IMR-90 (cell line): Measurements from ENCODE around the gene KCNH2. TPM values are rescaled to one million over a fixed set of nuclear protein-coding genes. Genes with fewer than 3 reads are reported as not detected.

ENCODE experiments used
- ATAC-seq: fragments of 200-7000 bp; cut with Tn5 transposase; 2 replicates; pipeline ENCODE4 v1.9.1; 2020; ENCODE audit warnings: low read depth, mild to moderate bottlenecking, moderate library complexity
- BruUV-seq: library from RNA; stranded (reverse); fragments of 400-500 nt; replicated peaks from 2 replicates; lab custom pipeline; 2021; lab: Mats Ljungman, UMichigan
- CTCF ChIA-PET: fragments of 300-600 bp; formaldehyde crosslinking; extraction: SDS; loops from one replicate; lab custom pipeline; 2021; ENCODE audit warnings: antibody characterized with exemption; lab: Yijun Ruan, JAX
- POLR2A ChIA-PET: fragments of 300-600 bp; sonication (Branson Sonifier 250); formaldehyde crosslinking; loops from one replicate; lab custom pipeline; 2022; ENCODE audit warnings: antibody characterized with exemption; ENCODE audit not compliant: unreplicated experiment; lab: Charles Lee
- DNase-seq: peaks from one replicate; pipeline ENCODE4 v3.0.0; 2013
- H2AFZ ChIP-seq: replicated peaks from 2 replicates; pipeline ENCODE3; 2013; ENCODE audit warnings: low read length, mild to moderate bottlenecking; ENCODE audit not compliant: poor library complexity
- H2AK5ac ChIP-seq: 2 replicates; pipeline ENCODE4 v1.6.1; 2013; ENCODE audit warnings: low read depth, low read length, inconsistent platforms
- H2AK9ac ChIP-seq: replicated peaks from 2 replicates; pipeline ENCODE3; 2013; ENCODE audit warnings: mild to moderate bottlenecking, low read depth, low read length, moderate library complexity; ENCODE audit not compliant: poor library complexity
- H2BK120ac ChIP-seq: 2 replicates; pipeline ENCODE4 v1.6.1; 2013; ENCODE audit warnings: low read depth, low read length, inconsistent platforms
- H2BK15ac ChIP-seq: 3 replicates; pipeline ENCODE4 v1.6.1; 2013; ENCODE audit warnings: low read depth, low read length, inconsistent platforms
- H2BK20ac ChIP-seq: 2 replicates; pipeline ENCODE4 v1.6.1; 2013; ENCODE audit warnings: low read depth, mild to moderate bottlenecking, inconsistent platforms, low read length, moderate library complexity
- H2BK5ac ChIP-seq: 2 replicates; pipeline ENCODE4 v1.6.1; 2013; ENCODE audit warnings: mild to moderate bottlenecking, low read depth, low read length, inconsistent platforms; ENCODE audit not compliant: poor library complexity, severe bottlenecking
- H3K14ac ChIP-seq: replicated peaks from 2 replicates; pipeline ENCODE4 v1.6.1; 2013; ENCODE audit warnings: low read depth, low read length, inconsistent platforms
- H3K18ac ChIP-seq: 2 replicates; pipeline ENCODE4 v1.6.1; 2013; ENCODE audit warnings: low read depth, low read length, control low read depth
- H3K23ac ChIP-seq: 2 replicates; pipeline ENCODE4 v1.6.1; 2013; ENCODE audit warnings: low read depth, low read length, inconsistent platforms
- H3K27ac ChIP-seq: 2 replicates; pipeline ENCODE4 v1.5.1; 2013; ENCODE audit warnings: mild to moderate bottlenecking, control low read depth, low read length; ENCODE audit not compliant: insufficient read depth
- H3K27me3 ChIP-seq: 2 replicates; pipeline ENCODE4 v1.6.1; 2013; ENCODE audit warnings: low read length; ENCODE audit not compliant: control insufficient read depth, insufficient read depth
- H3K36me3 ChIP-seq: 2 replicates; pipeline ENCODE4 v1.6.1; 2013; ENCODE audit warnings: low read length, mixed read lengths; ENCODE audit not compliant: control insufficient read depth, insufficient read depth
- H3K4ac ChIP-seq: 2 replicates; pipeline ENCODE4 v1.6.1; 2013; ENCODE audit warnings: low read depth, low read length, inconsistent platforms
- H3K4me1 ChIP-seq: 2 replicates; pipeline ENCODE4 v1.6.1; 2013; ENCODE audit warnings: low read length, mixed read lengths; ENCODE audit not compliant: control insufficient read depth, insufficient read depth
- H3K4me2 ChIP-seq: 2 replicates; pipeline ENCODE4 v1.6.1; 2013; ENCODE audit warnings: low read depth, mild to moderate bottlenecking, control low read depth, low read length, moderate library complexity
- H3K4me3 ChIP-seq: 2 replicates; pipeline ENCODE4 v1.5.1; 2013; ENCODE audit warnings: low read depth, mild to moderate bottlenecking, control low read depth, low read length, moderate library complexity; ENCODE audit not compliant: insufficient read depth
- H3K56ac ChIP-seq: 2 replicates; pipeline ENCODE4 v1.6.1; 2013; ENCODE audit warnings: low read length, inconsistent platforms; ENCODE audit not compliant: insufficient read depth; ENCODE audit errors: extremely low read depth
- H3K79me1 ChIP-seq, 2 experiments: 2 replicates each; pipeline ENCODE4 v1.6.1; 2013; ENCODE audit warnings: low read length in 2 of 2, inconsistent platforms in 1 of 2, low read depth in 1 of 2
- H3K9ac ChIP-seq: 2 replicates; pipeline ENCODE4 v1.6.1; 2013; ENCODE audit warnings: low read depth, low read length, control low read depth
- H3K9me1 ChIP-seq: 2 replicates; pipeline ENCODE4 v1.6.1; 2013; ENCODE audit warnings: low read length, inconsistent platforms; ENCODE audit not compliant: insufficient read depth
- H3K9me3 ChIP-seq: 2 replicates; pipeline ENCODE4 v1.6.1; 2013; ENCODE audit warnings: low read length; ENCODE audit not compliant: control insufficient read depth, insufficient read depth
- H4K20me1 ChIP-seq: 2 replicates; pipeline ENCODE4 v1.6.1; 2013; ENCODE audit warnings: low read length, inconsistent platforms; ENCODE audit not compliant: insufficient read depth
- H4K5ac ChIP-seq: 2 replicates; pipeline ENCODE4 v1.6.1; 2013; ENCODE audit warnings: mild to moderate bottlenecking, low read depth, low read length, control low read depth
- H4K8ac ChIP-seq, 2 experiments: 2 replicates each; pipeline ENCODE4 v1.6.1; 2013; ENCODE audit warnings: low read depth in 2 of 2, low read length in 2 of 2, control low read depth in 1 of 2, inconsistent platforms in 1 of 2
- H4K91ac ChIP-seq: 2 replicates; pipeline ENCODE4 v1.6.1; 2013; ENCODE audit warnings: low read depth, low read length, inconsistent platforms; ENCODE audit not compliant: insufficient read depth
- BHLHE40 ChIP-seq: fragments of 150-350 bp; IDR thresholded peaks from 2 replicates; pipeline ENCODE4 v1.6.1; 2016; ENCODE audit warnings: mild to moderate bottlenecking, low read depth, low read length
- CEBPB ChIP-seq: IDR thresholded peaks from 2 replicates; pipeline ENCODE4 v1.6.1; 2012; ENCODE audit warnings: low read depth, low read length, improper control_type of control experiment
- CHD1 ChIP-seq: IDR thresholded peaks from 2 replicates; pipeline ENCODE4 v1.6.1; 2012; ENCODE audit warnings: low read depth, low read length, improper control_type of control experiment
- CTCF ChIP-seq: conservative IDR thresholded peaks from 2 replicates; pipeline ENCODE4 v1.5.1; 2012; ENCODE audit warnings: mild to moderate bottlenecking, low read depth, low read length, improper control_type of control experiment
- ELK1 ChIP-seq: fragments of 150-350 bp; IDR thresholded peaks from 2 replicates; pipeline ENCODE4 v1.6.1; 2016; ENCODE audit warnings: low read depth, mild to moderate bottlenecking, low read length, moderate library complexity, borderline replicate concordance
- FOS ChIP-seq: fragments of 150-350 bp; IDR thresholded peaks from 2 replicates; pipeline ENCODE4 v1.6.1; 2016; ENCODE audit warnings: low read depth, low read length
- MAZ ChIP-seq: IDR thresholded peaks from 2 replicates; pipeline ENCODE4 v1.6.1; 2012; ENCODE audit warnings: low read depth, mild to moderate bottlenecking, low read length, improper control_type of control experiment, moderate library complexity, borderline replicate concordance
- MXI1 ChIP-seq: IDR thresholded peaks from 2 replicates; pipeline ENCODE4 v1.6.1; 2012; ENCODE audit warnings: low read depth, mild to moderate bottlenecking, low read length, moderate library complexity, borderline replicate concordance
- RAD21 ChIP-seq: IDR thresholded peaks from 2 replicates; pipeline ENCODE4 v1.6.1; 2012; ENCODE audit warnings: low read length, improper control_type of control experiment
- RCOR1 ChIP-seq: IDR thresholded peaks from 2 replicates; pipeline ENCODE4 v1.6.1; 2012; ENCODE audit warnings: mild to moderate bottlenecking, low read length, improper control_type of control experiment; ENCODE audit not compliant: insufficient replicate concordance
- RFX5 ChIP-seq: IDR thresholded peaks from 2 replicates; pipeline ENCODE4 v1.8.0; 2012; ENCODE audit warnings: low read depth, mild to moderate bottlenecking, low read length, moderate library complexity
- SMC3 ChIP-seq: fragments of 150-350 bp; IDR thresholded peaks from 2 replicates; pipeline ENCODE4 v1.6.1; 2016; ENCODE audit warnings: low read depth, mild to moderate bottlenecking, antibody characterized with exemption, low read length, moderate library complexity
- WGBS, 2 experiments: methylation state at CpG; one replicate each; pipeline versions ENCODE4 v1.1.5 to v1.1.7; 2013; ENCODE audit warnings: missing lambda C conversion rate in 2 of 2; ENCODE audit not compliant: insufficient read length in 1 of 2; ENCODE audit errors: extremely low coverage in 2 of 2; 5-methylcytosine and 5-hydroxymethylcytosine counted together
- dilution Hi-C: fragments of 300-500 bp; cut with HindIII; formaldehyde crosslinking; loops from one replicate; pipeline ENCODE4 v1.14.3; 2018; ENCODE audit warnings: low sequenced_read_pairs; ENCODE audit not compliant: unreplicated experiment
- in situ Hi-C: fragments of 300-500 bp; cut with MboI; formaldehyde crosslinking; loops from 3 replicates; pipeline ENCODE4 v1.14.3; 2019; ENCODE audit warnings: low sequenced_read_pairs, inconsistent platforms, mixed read lengths
- intact Hi-C: fragments of 100-400 bp; cut with micrococcal nuclease; formaldehyde crosslinking; loops from 2 replicates; pipeline ENCODE4 v1.10.0; 2022
- polyA plus RNA-seq, 3 experiments: library from polyadenylated mRNA; depleted of rRNA; stranded (reverse); fragments of >200 nt; gene quantifications; 2 replicates each; pipeline ENCODE4 v1.2.3, GENCODE V29; 2012; ENCODE audit warnings: low replicate concordance in 1 of 3
- total RNA-seq: library from RNA; depleted of rRNA; stranded (reverse); fragments of >200 nt; gene quantifications from 2 replicates; pipeline ENCODE4 v1.2.3, GENCODE V29; 2012

KCNH2 gene
- total and polyA plus RNA-seq, 2 of the 4 experiments (the other 2 are of a cell fraction) = 0.90 to 2.1 TPM

- dilution Hi-C loops (no loop called here), intact Hi-C loops (no loop called here), in situ Hi-C loops (no loop called here)
- no peaks in the 10 kb centered on the region for H3K9me3 ChIP-seq
- H3K36me3 ChIP-seq = no peaks in the 10 kb centered on the region
- no peak overlapping the region for H2AK9ac ChIP-seq
- DNase-seq = no peak
- no peak overlapping the region for H3K9ac ChIP-seq
- no peak overlapping the region for H3K14ac ChIP-seq
- no peak overlapping the region for H3K23ac ChIP-seq
- no peak overlapping the region for H2BK20ac ChIP-seq
- no peaks in the 10 kb centered on the region for H3K79me1 ChIP-seq
- H4K5ac ChIP-seq = no peak overlapping the region
- H3K4me1 ChIP-seq = no peaks in the 10 kb centered on the region
- H3K18ac ChIP-seq = no peak overlapping the region
- 62% methylated on average over 3 of the region's 12 CpGs; no CpG with 5 or more reads in 1 of the 2 experiments for WGBS, 2 experiments
- no peak overlapping the region for H4K8ac ChIP-seq
- no peak overlapping the region for H2BK5ac ChIP-seq
- ATAC-seq = no peak
- BruUV-seq = no TSS peak
- H3K4me3 ChIP-seq = no peak overlapping the region
- H4K91ac ChIP-seq = no peak overlapping the region
- no peak overlapping the region for H3K4me2 ChIP-seq
- H2BK15ac ChIP-seq = no peak overlapping the region
- no peak overlapping the region for H2AFZ ChIP-seq
- H2BK120ac ChIP-seq = no peak overlapping the region
- no peak overlapping the region for H3K27ac ChIP-seq
- ChIA-PET POLR2A (interaction anchor here (0.6 kb wide), 1 partner anchor 27 kb away, joined by 3 read pairs; no protein-coding TSS in a partner anchor), CTCF (no interaction called here)
- H3K4ac ChIP-seq = no peak overlapping the region
- H2AK5ac ChIP-seq = no peak overlapping the region
- no peaks in the 10 kb centered on the region for H3K9me1 ChIP-seq
- H4K20me1 ChIP-seq = no peaks in the 10 kb centered on the region
- no peak for TF ChIP-seq SMC3
- TF ChIP-seq RFX5 = no peak
- no peak for TF ChIP-seq BHLHE40
- TF ChIP-seq ELK1 = no peak
- TF ChIP-seq MAZ = no peak
- no peak for TF ChIP-seq FOS
- no peak for TF ChIP-seq RCOR1
- no peak for TF ChIP-seq CHD1
- no peak for TF ChIP-seq RAD21
- TF ChIP-seq CTCF = no peak
- TF ChIP-seq MXI1 = no peak
- TF ChIP-seq CEBPB = no peak
- no peak overlapping the region for H3K56ac ChIP-seq
- peaks cover 23% of the 10 kb centered on the region; the same call in 1 of the 2 replicates for H3K27me3 ChIP-seq
Observed at GRCh38 chr7:150910996-150911422, 67.1 kb downstream of the KCNH2 start.
